ENCODE results near the gene CEP128.

CEP128 gene

GRCh38 chr14:80535171-80535570 lies 406.4 kb downstream of the CEP128 start:
- DNase-seq (ENCODE audit: extremely low spot score) = no peak
- ChIA-PET CTCF (no interaction called here), POLR2A (no interaction called here)
- TF ChIP-seq FOXK2 (IDR thresholded peaks at IDR 0.05) (no peak), PKNOX1 (IDR thresholded peaks at IDR 0.05) (no peak), ARNT (IDR thresholded peaks at IDR 0.05) (no peak), ZNF384 (IDR thresholded peaks at IDR 0.05) (no peak), NFRKB (IDR thresholded peaks at IDR 0.05) (no peak), LEF1 (IDR thresholded peaks at IDR 0.05; ENCODE audit: borderline replicate concordance) (no peak), HDGF (IDR thresholded peaks at IDR 0.05; ENCODE audit: borderline replicate concordance) (no peak), TARDBP (IDR thresholded peaks at IDR 0.05) (no peak), L3MBTL2 (conservative IDR thresholded peaks at IDR 0.05) (no peak)

- DNase-seq (ENCODE audit: extremely low spot score) = no peak
- ChIA-PET CTCF (no interaction called here), POLR2A (no interaction called here)
- TF ChIP-seq ARNT (IDR thresholded peaks at IDR 0.05) (no peak), LEF1 (IDR thresholded peaks at IDR 0.05; ENCODE audit: borderline replicate concordance) (no peak), FOXA1 (IDR thresholded peaks at IDR 0.05) (no peak), FOXM1 (IDR thresholded peaks at IDR 0.05; ENCODE audit: borderline replicate concordance) (no peak), HDGF (IDR thresholded peaks at IDR 0.05; ENCODE audit: borderline replicate concordance) (no peak)
Observed at GRCh38 chr14:80523518-80524117, 417.9 kb downstream of the CEP128 start.

GRCh38 chr14:80522936-80523335 lies 418.6 kb downstream of the CEP128 start:
- TF ChIP-seq FOXK2 (IDR thresholded peaks at IDR 0.05) (no peak), SUZ12 (IDR thresholded peaks at IDR 0.05) (no peak), ZNF384 (IDR thresholded peaks at IDR 0.05) (no peak), FOXA1 (IDR thresholded peaks at IDR 0.05) (no peak), HDGF (IDR thresholded peaks at IDR 0.05; ENCODE audit: borderline replicate concordance) (no peak), SP1 (IDR thresholded peaks at IDR 0.05) (no peak), CTBP1 (IDR thresholded peaks at IDR 0.05; ENCODE audit: borderline replicate concordance) (no peak), FOXM1 (IDR thresholded peaks at IDR 0.05; ENCODE audit: borderline replicate concordance) (no peak), BHLHE40 (IDR thresholded peaks at IDR 0.05; ENCODE audit: borderline replicate concordance) (no peak), PKNOX1 (IDR thresholded peaks at IDR 0.05) (no peak)
- DNase-seq (ENCODE audit: extremely low spot score) = no peak
- ChIA-PET POLR2A (no interaction called here), CTCF (no interaction called here)

- DNase-seq (ENCODE audit: extremely low spot score) = no peak
- no peak for TF ChIP-seq SUZ12 (IDR thresholded peaks at IDR 0.05)
- TF ChIP-seq ARNT (IDR thresholded peaks at IDR 0.05) = no peak
- no peak for TF ChIP-seq SP1 (IDR thresholded peaks at IDR 0.05)
- TF ChIP-seq ZNF384 (IDR thresholded peaks at IDR 0.05) = no peak
- no peak for TF ChIP-seq CTBP1 (IDR thresholded peaks at IDR 0.05; ENCODE audit: borderline replicate concordance)
- TF ChIP-seq PKNOX1 (IDR thresholded peaks at IDR 0.05) = no peak
- no peak for TF ChIP-seq HDGF (IDR thresholded peaks at IDR 0.05; ENCODE audit: borderline replicate concordance)
- TF ChIP-seq FOXM1 (IDR thresholded peaks at IDR 0.05; ENCODE audit: borderline replicate concordance) = no peak
- TF ChIP-seq TARDBP (IDR thresholded peaks at IDR 0.05) = no peak
- TF ChIP-seq NFRKB (IDR thresholded peaks at IDR 0.05) = no peak
- no peak for TF ChIP-seq BHLHE40 (IDR thresholded peaks at IDR 0.05; ENCODE audit: borderline replicate concordance)
- TF ChIP-seq LEF1 (IDR thresholded peaks at IDR 0.05; ENCODE audit: borderline replicate concordance) = no peak
- no peak for TF ChIP-seq FOXA1 (IDR thresholded peaks at IDR 0.05)
- no peak for TF ChIP-seq ELF4 (IDR thresholded peaks at IDR 0.05)
- TF ChIP-seq FOXK2 (IDR thresholded peaks at IDR 0.05) = no peak
- no peak for TF ChIP-seq L3MBTL2 (conservative IDR thresholded peaks at IDR 0.05)
- ChIA-PET POLR2A (no interaction called here), CTCF (interaction anchor here (0.6 kb wide), 1 partner anchor 680 kb away, joined by 3 read pairs; no protein-coding TSS in a partner anchor)
Observed at GRCh38 chr14:80522411-80522810, 419.1 kb downstream of the CEP128 start.

- no peak for DNase-seq (ENCODE audit: extremely low spot score)
- ChIA-PET POLR2A (no interaction called here), CTCF (no interaction called here)
- no peak for TF ChIP-seq BHLHE40 (IDR thresholded peaks at IDR 0.05; ENCODE audit: borderline replicate concordance)
- TF ChIP-seq SUZ12 (IDR thresholded peaks at IDR 0.05) = no peak
- no peak for TF ChIP-seq NFRKB (IDR thresholded peaks at IDR 0.05)
- TF ChIP-seq FOXA1 (IDR thresholded peaks at IDR 0.05) = no peak
- no peak for TF ChIP-seq PKNOX1 (IDR thresholded peaks at IDR 0.05)
- TF ChIP-seq ZNF384 (IDR thresholded peaks at IDR 0.05) = no peak
- no peak for TF ChIP-seq HDGF (IDR thresholded peaks at IDR 0.05; ENCODE audit: borderline replicate concordance)
- no peak for TF ChIP-seq L3MBTL2 (conservative IDR thresholded peaks at IDR 0.05)
- no peak for TF ChIP-seq TARDBP (IDR thresholded peaks at IDR 0.05)
- no peak for TF ChIP-seq ARNT (IDR thresholded peaks at IDR 0.05)
- TF ChIP-seq FOXM1 (IDR thresholded peaks at IDR 0.05; ENCODE audit: borderline replicate concordance) = no peak
- no peak for TF ChIP-seq SP1 (IDR thresholded peaks at IDR 0.05)
- TF ChIP-seq LEF1 (IDR thresholded peaks at IDR 0.05; ENCODE audit: borderline replicate concordance) = no peak
Observed at GRCh38 chr14:80521456-80521855, 420.1 kb downstream of the CEP128 start.

- CTCF ChIA-PET = interaction anchor here (0.7 to 1.0 kb wide), 2 partner anchors 67 to 248 kb away, joined by 3 to 4 read pairs; no protein-coding TSS in a partner anchor
- POLR2A ChIA-PET = no interaction called here
- TF ChIP-seq LEF1 (IDR thresholded peaks at IDR 0.05; ENCODE audit: borderline replicate concordance) (no peak), FOXM1 (IDR thresholded peaks at IDR 0.05; ENCODE audit: borderline replicate concordance) (no peak), FOXK2 (IDR thresholded peaks at IDR 0.05) (no peak), ARNT (IDR thresholded peaks at IDR 0.05) (no peak), FOXA1 (IDR thresholded peaks at IDR 0.05) (no peak), ZNF384 (IDR thresholded peaks at IDR 0.05) (no peak), HDGF (IDR thresholded peaks at IDR 0.05; ENCODE audit: borderline replicate concordance) (no peak), SUZ12 (IDR thresholded peaks at IDR 0.05) (no peak), PKNOX1 (IDR thresholded peaks at IDR 0.05) (no peak), SP1 (IDR thresholded peaks at IDR 0.05) (no peak), NFRKB (IDR thresholded peaks at IDR 0.05) (no peak), L3MBTL2 (conservative IDR thresholded peaks at IDR 0.05) (no peak), CTBP1 (IDR thresholded peaks at IDR 0.05; ENCODE audit: borderline replicate concordance) (no peak)
- DNase-seq (ENCODE audit: extremely low spot score) = no peak
Observed at GRCh38 chr14:80519002-80519401, 422.5 kb downstream of the CEP128 start.

All from HEK293T (cell line).